HL-60 (cell line): ENCODE measurements around the gene SLC6A6.

Experiments
- TF ChIP-seq, protein P1 (sequence below): IDR thresholded peaks from one replicate; pipeline ENCODE4 v1.5.1; 2011; ENCODE audit warnings: low read length, control low read depth, inconsistent platforms; ENCODE audit not compliant: insufficient read depth
- TF ChIP-seq, protein P2 (sequence below): IDR thresholded peaks from 2 replicates; pipeline ENCODE4 v1.6.1; 2012; ENCODE audit warnings: low read depth; ENCODE audit not compliant: insufficient replicate concordance

DNA sequence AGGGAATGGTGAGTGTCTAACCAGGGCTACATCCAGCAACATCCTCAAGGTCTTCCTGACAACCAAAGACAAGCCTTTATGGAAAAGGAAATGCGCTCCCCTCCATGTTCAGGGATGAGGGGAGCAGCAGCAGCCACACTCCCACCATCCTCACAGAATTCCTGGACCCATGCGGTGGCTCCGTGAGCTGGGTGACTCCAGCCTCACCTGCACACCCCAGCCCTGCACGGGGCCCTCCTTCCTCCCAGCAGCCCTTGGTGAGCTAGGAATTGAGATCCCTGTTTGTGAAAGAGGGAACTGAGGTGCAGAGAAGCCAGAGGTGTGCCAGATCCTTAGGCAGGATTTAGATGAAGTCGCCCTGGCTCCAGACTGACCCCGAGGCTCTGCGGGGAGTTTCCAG, 85.4 kb downstream of the SLC6A6 start:
- TF ChIP-seq, protein P1, sequence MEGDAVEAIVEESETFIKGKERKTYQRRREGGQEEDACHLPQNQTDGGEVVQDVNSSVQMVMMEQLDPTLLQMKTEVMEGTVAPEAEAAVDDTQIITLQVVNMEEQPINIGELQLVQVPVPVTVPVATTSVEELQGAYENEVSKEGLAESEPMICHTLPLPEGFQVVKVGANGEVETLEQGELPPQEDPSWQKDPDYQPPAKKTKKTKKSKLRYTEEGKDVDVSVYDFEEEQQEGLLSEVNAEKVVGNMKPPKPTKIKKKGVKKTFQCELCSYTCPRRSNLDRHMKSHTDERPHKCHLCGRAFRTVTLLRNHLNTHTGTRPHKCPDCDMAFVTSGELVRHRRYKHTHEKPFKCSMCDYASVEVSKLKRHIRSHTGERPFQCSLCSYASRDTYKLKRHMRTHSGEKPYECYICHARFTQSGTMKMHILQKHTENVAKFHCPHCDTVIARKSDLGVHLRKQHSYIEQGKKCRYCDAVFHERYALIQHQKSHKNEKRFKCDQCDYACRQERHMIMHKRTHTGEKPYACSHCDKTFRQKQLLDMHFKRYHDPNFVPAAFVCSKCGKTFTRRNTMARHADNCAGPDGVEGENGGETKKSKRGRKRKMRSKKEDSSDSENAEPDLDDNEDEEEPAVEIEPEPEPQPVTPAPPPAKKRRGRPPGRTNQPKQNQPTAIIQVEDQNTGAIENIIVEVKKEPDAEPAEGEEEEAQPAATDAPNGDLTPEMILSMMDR = no peak
- TF ChIP-seq, protein P2, sequence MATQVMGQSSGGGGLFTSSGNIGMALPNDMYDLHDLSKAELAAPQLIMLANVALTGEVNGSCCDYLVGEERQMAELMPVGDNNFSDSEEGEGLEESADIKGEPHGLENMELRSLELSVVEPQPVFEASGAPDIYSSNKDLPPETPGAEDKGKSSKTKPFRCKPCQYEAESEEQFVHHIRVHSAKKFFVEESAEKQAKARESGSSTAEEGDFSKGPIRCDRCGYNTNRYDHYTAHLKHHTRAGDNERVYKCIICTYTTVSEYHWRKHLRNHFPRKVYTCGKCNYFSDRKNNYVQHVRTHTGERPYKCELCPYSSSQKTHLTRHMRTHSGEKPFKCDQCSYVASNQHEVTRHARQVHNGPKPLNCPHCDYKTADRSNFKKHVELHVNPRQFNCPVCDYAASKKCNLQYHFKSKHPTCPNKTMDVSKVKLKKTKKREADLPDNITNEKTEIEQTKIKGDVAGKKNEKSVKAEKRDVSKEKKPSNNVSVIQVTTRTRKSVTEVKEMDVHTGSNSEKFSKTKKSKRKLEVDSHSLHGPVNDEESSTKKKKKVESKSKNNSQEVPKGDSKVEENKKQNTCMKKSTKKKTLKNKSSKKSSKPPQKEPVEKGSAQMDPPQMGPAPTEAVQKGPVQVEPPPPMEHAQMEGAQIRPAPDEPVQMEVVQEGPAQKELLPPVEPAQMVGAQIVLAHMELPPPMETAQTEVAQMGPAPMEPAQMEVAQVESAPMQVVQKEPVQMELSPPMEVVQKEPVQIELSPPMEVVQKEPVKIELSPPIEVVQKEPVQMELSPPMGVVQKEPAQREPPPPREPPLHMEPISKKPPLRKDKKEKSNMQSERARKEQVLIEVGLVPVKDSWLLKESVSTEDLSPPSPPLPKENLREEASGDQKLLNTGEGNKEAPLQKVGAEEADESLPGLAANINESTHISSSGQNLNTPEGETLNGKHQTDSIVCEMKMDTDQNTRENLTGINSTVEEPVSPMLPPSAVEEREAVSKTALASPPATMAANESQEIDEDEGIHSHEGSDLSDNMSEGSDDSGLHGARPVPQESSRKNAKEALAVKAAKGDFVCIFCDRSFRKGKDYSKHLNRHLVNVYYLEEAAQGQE = no peak
